Transverse colon (tissue), 4 donors: Measurements from ENCODE around the gene SLC39A11. TPM values are rescaled to one million over a fixed set of nuclear protein-coding genes. Genes with fewer than 3 reads are reported as not detected.

Experiments
- DNase-seq: peaks from one replicate; pipeline ENCODE4 v3.0.0-alpha.2; 2019
- H3K27ac ChIP-seq, 4 donors: fragments of 200-600 bp; sonication (generic); 2 replicates each; pipeline ENCODE4 v1.5.1; 2016 to 2018; ENCODE audit warnings: inconsistent platforms in 4 of 4
- H3K27me3 ChIP-seq: fragments of 200-600 bp; sonication (generic); 2 replicates; pipeline ENCODE4 v1.5.1; 2017; ENCODE audit warnings: inconsistent platforms
- H3K36me3 ChIP-seq, 4 donors: fragments of 200-600 bp; sonication (generic); 2 replicates each; pipeline ENCODE4 v1.5.1; 2017 to 2019; ENCODE audit warnings: inconsistent platforms in 4 of 4
- H3K4me1 ChIP-seq, 4 donors: fragments of 200-600 bp; sonication (generic); 2 replicates each; pipeline ENCODE4 v1.5.1; 2017 to 2020; ENCODE audit warnings: inconsistent platforms in 4 of 4
- H3K4me3 ChIP-seq, 4 donors: fragments of 200-600 bp; sonication (generic); 1 replicate in 1 of 4; 2 replicates in 3 of 4; pipeline versions ENCODE4 v1.5.1 to v1.6.1; 2017 to 2019; ENCODE audit warnings: inconsistent platforms in 4 of 4
- H3K9me3 ChIP-seq, 2 donors: fragments of 200-600 bp; sonication (generic); 2 replicates each; pipeline ENCODE4 v1.5.1; 2017 to 2019; ENCODE audit warnings: inconsistent platforms in 2 of 2
- CTCF ChIP-seq, 5 experiments: fragments of 200-600 bp in 3 of 5; fragments of 450-650 bp in 2 of 5; sonication (generic) in 3 of 5; IDR thresholded peaks; 1 replicate in 2 of 5; 2 replicates in 3 of 5; pipeline ENCODE4 v1.5.1; 2016 to 2017; ENCODE audit warnings: antibody characterized with exemption in 5 of 5, inconsistent platforms in 3 of 5, mild to moderate bottlenecking in 2 of 5, moderate library complexity in 1 of 5
- EP300 ChIP-seq: sonication (generic); formaldehyde crosslinking; IDR thresholded peaks from one replicate; pipeline ENCODE4 v1.6.1; 2017; ENCODE audit warnings: antibody characterized with exemption, low read depth
- POLR2A ChIP-seq: fragments of 450-650 bp; IDR thresholded peaks from one replicate; pipeline ENCODE4 v1.6.1; 2016; ENCODE audit warnings: antibody characterized with exemption, mild to moderate bottlenecking, moderate library complexity
- POLR2AphosphoS5 ChIP-seq, 3 donors: sonication (generic); formaldehyde crosslinking; IDR thresholded peaks; one replicate each; pipeline ENCODE4 v1.6.1; 2016; ENCODE audit warnings: antibody characterized with exemption in 3 of 3
- WGBS, 2 donors: methylation state at CpG; one replicate each; pipeline ENCODE4 v1.1.5; 2018; ENCODE audit warnings: low coverage in 1 of 2; 5-methylcytosine and 5-hydroxymethylcytosine counted together
- in situ Hi-C, 4 donors: fragments of 200-750 bp; cut with MboI; loops; one replicate each; pipeline versions ENCODE4 v1.15.0 to v1.15.1; 2017; ENCODE audit warnings: low sequenced_read_pairs in 3 of 4, low pct_ligation_motif_present in 1 of 4, low pct_unique_long_range_greater_than_20kb in 1 of 4
- intact Hi-C: fragments of 100-400 bp; cut with DNase I; formaldehyde crosslinking; loops from one replicate; pipeline ENCODE4 v1.15.1; 2023; ENCODE audit warnings: low total_unique reads
- total RNA-seq, 4 donors: library from RNA; depleted of rRNA; stranded (reverse); fragments of >200 nt; gene quantifications; one replicate each; pipeline ENCODE4 v1.1.0, GENCODE V29; 2016

The SLC39A11 gene
- total RNA-seq, 4 donors from 2014 or later: 20.7 to 49.7 (median 33.3) TPM

DNA sequence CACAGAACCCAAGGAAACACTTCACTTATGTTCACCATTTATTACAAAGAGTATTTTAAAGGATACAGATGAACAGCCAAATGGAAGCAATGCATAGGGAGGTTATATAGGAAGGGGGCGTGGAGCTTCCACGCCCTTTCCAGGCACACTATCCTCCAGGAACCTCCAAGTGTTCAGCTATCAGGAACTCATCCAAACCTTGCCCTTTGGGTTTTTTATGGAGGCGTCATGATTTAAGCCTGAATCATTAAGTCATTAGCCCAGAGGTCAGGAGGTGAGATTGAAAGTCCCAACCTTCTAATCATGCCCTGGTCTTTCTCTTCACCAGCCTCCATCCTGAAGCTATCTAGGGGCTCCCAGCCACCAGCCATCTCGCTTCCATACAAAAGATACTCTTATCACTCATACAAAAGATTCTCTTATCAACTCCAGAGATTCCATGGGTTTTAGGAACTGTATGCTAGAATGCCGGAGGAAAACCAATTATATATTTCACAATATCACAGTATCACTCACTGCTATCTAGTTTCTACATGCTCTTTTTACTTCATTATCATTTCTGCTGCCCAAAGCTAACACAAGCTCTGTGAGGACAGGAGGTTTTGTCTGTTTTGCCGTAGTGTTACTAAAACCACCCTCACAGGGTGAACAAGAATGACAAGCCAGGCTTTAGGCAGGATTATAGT, 213.4 kb downstream of the SLC39A11 start:
- peaks cover 0 to 10% (median 0%) of the 10 kb centered on the region in 4 donors for H3K36me3 ChIP-seq
- H3K27me3 ChIP-seq: no peaks in the 10 kb centered on the region
- intact Hi-C loops: no loop called here
- no peak overlapping the region for H3K27ac ChIP-seq
- DNase-seq: no peak
- TF ChIP-seq POLR2A (no peak), CTCF (IDR thresholded peaks at IDR 0.05) (no peak), EP300 (no peak), POLR2AphosphoS5 (IDR thresholded peaks at IDR 0.05) (no peak)
- H3K4me3 ChIP-seq: no peak overlapping the region
- no peaks in the 10 kb centered on the region for H3K4me1 ChIP-seq
- 91 to 95% methylated on average over 4 to 6 of the region's 6 CpGs for WGBS, 2 donors
- in situ Hi-C loops: no loop called here
- H3K9me3 ChIP-seq: peaks cover 23 to 33% of the 10 kb centered on the region in 2 donors

DNA sequence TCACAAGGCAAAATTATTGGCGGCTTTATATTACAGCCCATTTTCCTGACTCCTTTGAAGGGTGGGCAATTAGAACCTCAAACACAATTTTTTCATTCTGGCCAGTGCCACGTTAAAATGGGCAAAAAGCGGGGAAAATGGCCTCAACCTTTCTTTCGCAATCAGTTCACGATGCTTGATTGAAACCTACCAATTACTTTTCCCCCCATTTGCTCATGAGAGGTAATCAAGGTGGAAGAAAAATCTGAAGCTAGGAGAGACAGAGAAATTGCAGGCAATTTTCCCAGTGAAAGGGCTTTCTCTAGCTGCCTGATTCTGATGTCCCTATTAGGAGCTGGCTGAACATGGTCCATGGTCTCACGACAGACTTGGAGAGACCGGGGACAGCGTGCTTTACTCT, 215.1 kb downstream of the SLC39A11 start:
- H3K4me3 ChIP-seq: no peak overlapping the region
- no peaks in the 10 kb centered on the region for H3K4me1 ChIP-seq
- intact Hi-C loops: no loop called here
- H3K9me3 ChIP-seq: peaks cover 23 to 33% of the 10 kb centered on the region in 2 donors
- H3K27ac ChIP-seq: no peak overlapping the region
- WGBS, 2 donors: 96 to 97% methylated on average over 5 to 8 of the region's 8 CpGs
- in situ Hi-C loops: no loop called here
- DNase-seq: no peak
- TF ChIP-seq EP300: no peak
- no peak for TF ChIP-seq POLR2AphosphoS5 (IDR thresholded peaks at IDR 0.05)
- TF ChIP-seq CTCF (IDR thresholded peaks at IDR 0.05): no peak
- TF ChIP-seq POLR2A: no peak
- peaks cover 0 to 10% (median 0%) of the 10 kb centered on the region in 4 donors for H3K36me3 ChIP-seq
- no peaks in the 10 kb centered on the region for H3K27me3 ChIP-seq

DNA sequence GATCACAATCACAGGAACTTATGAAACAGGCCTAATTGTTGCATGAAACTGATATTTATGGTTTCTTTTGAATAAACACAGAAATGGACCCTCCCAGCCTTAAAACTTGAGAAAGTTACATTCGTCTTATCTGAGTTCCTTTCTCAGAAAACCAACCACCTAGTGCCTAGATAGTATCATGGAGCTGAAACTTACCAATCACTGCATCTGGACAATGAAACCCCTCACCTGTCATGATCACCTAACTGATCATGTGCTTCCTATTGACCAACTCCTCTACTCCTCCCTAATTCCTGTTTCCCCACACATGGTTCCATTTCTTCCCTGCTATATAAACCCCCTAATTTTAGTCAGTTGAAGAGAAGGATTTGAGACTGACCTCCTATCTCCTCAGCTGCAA, 216.1 kb downstream of the SLC39A11 start:
- H3K4me1 ChIP-seq: no peaks in the 10 kb centered on the region
- peaks cover 23 to 33% of the 10 kb centered on the region in 2 donors for H3K9me3 ChIP-seq
- TF ChIP-seq CTCF (IDR thresholded peaks at IDR 0.05) (no peak), POLR2A (no peak), EP300 (no peak), POLR2AphosphoS5 (IDR thresholded peaks at IDR 0.05) (no peak)
- H3K36me3 ChIP-seq: peaks cover 0 to 10% (median 0%) of the 10 kb centered on the region in 4 donors
- no peaks in the 10 kb centered on the region for H3K27me3 ChIP-seq
- in situ Hi-C loops (no loop called here), intact Hi-C loops (no loop called here)
- H3K27ac ChIP-seq: no peak overlapping the region
- no peak overlapping the region for H3K4me3 ChIP-seq
- 91% methylated on average over 1 of the region's 1 CpG; no CpG with 5 or more reads in 1 of the 2 donors for WGBS, 2 donors
- no peak for DNase-seq

GRCh38 chr17:72875361-72875760, 217.1 kb downstream of the SLC39A11 start:
- H3K4me1 ChIP-seq: no peaks in the 10 kb centered on the region
- no peak for DNase-seq
- intact Hi-C loops: no loop called here
- no peak overlapping the region for H3K4me3 ChIP-seq
- peaks cover 21 to 29% of the 10 kb centered on the region in 2 donors for H3K9me3 ChIP-seq
- H3K27ac ChIP-seq: no peak overlapping the region
- H3K36me3 ChIP-seq: peaks cover 0 to 7% (median 0%) of the 10 kb centered on the region in 4 donors
- in situ Hi-C loops: no loop called here
- WGBS, 2 donors: 86% methylated on average over 5 of the region's 5 CpGs; no CpG with 5 or more reads in 1 of the 2 donors
- H3K27me3 ChIP-seq: no peaks in the 10 kb centered on the region
- TF ChIP-seq EP300: no peak
- TF ChIP-seq POLR2A: no peak
- no peak for TF ChIP-seq CTCF (IDR thresholded peaks at IDR 0.05)
- no peak for TF ChIP-seq POLR2AphosphoS5 (IDR thresholded peaks at IDR 0.05)
